Activated T-helper 1 cell treated with anti-CD3 and anti-CD28 coated beads, Interleukin-2, amount 50 U/mL, for 16 hours (primary cell): Measurements from ENCODE around the gene PDCD2L.
"Not testable (repeated sequence)": the region's sequence is repeated elsewhere in the genome, so short reads cannot be mapped to it uniquely, and the experiment has no call there.

Experiments used
- DNase-seq, 2 donors: peaks; one replicate each; pipeline ENCODE4 v3.0.0-alpha.2; 2020; ENCODE audit warnings: low read depth in 1 of 2, low spot score in 1 of 2

The PDCD2L gene

GRCh38 chr19:34411216-34411615 lies 7.0 kb downstream of the PDCD2L start:
- DNase-seq, result no peak

GRCh38 chr19:34416021-34416545 lies 11.9 kb downstream of the PDCD2L start:
- no peak for DNase-seq

DNA sequence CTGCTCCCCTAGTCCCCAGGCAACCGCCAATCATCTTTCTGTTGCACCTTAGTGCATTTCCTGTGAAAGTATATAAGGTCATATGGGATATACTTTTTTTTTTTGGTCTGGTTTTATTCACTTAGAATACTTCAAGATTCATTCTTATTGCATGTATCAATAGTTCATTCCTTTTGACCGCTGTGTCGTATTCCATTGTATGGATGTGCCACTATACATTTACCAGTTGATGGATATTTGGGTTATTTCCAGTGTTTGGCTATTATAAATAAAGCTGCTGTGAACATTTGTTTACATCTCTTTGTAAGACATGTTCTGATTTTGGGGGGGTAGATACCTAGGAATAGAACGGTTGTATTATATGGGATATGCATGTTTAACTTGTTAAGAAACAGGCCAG lies 14.1 kb downstream of the PDCD2L start:
- no peak for DNase-seq

GRCh38 chr19:34426096-34426661 lies 22.0 kb downstream of the PDCD2L start:
- DNase-seq, result no peak

- no peak for DNase-seq
These were observed 24.5 kb downstream of the PDCD2L start for GRCh38 chr19:34428549-34429285.

DNA sequence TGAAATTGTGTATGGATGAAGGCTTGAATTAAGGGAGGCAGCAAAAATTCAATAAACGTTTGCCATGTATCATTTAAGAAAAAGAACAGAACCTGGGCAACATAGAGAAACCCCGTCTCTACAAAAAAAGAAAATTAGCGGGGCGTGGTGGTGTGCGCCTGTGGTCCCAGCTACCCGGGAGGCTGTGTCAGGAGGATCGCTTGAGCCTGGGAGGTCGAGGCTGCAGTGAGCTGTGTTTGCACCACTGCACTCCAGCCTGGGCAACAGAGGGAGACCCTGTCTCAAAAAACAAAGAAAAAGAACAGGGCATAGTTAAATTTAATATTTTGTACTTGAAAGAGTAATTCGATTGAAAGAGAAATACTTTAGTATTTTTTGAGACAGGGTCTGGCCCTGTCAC lies 25.4 kb downstream of the PDCD2L start:
- no peak for DNase-seq

DNA sequence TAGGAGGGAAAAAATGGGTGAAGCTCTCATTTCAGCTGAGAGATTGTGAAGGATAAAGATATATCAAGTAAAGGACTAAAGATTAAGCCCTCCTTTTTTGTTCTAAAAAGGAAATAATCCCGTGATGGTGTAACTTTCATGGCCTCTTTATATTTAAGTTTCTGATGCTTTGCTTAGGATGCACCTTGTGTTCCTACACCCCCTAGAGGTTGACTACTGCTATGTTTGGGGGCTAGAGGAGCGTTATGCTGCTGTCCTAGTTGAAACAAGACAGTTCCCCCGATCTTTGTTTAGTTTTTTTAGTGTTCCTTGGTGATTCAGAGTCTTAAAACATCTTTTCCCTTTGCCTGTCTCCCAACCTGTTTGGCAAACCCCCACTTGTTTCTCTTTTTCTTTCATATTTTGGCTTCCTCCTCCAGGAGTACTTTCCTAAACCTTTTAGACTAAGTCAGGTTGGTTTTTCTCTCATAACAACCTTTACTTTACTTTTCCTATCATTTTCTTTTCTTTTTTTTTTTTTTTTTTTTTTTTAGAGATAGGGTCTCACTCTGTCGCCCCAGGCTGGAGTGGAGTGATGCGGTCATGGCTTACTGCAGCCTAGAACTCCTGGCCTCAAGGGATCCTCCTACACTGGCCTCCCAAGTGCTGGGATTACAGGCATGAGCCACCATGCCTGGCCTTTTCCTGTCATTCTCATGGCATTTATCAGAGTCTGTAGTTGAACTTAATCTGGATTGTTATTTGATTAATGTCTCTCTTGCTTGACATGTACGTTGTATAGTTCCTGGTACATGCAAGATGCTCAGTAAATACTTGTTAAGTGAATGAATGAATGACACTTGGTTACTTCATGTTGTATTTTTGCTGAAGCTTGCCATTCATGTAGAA lies 26.8 kb downstream of the PDCD2L start:
- peak in 1 of 2 donors; percentile 6 for DNase-seq

- no peak for DNase-seq
These were observed 27.6 kb downstream of the PDCD2L start for GRCh38 chr19:34431681-34432402.

- no peak for DNase-seq
These were observed 28.6 kb downstream of the PDCD2L start for GRCh38 chr19:34432797-34433196.

DNA sequence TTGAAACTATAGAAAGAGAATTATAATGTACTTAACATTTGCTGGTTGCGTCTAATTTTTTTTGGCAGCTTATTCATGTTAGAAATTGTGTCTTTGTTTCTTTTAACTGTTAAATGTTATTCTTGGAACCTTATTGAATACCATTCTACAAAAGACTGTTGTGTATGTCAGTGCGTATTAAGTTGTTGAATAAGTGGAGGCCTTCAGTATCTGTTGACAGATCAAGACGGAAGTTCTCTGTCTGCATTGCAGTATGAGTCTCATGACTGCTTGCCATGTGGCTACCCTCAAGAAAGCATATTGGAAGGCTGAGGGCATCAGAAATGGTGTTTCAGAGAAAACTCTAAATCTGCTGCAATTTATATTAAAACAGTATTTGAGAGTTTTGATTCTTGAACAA lies 32.5 kb downstream of the PDCD2L start:
- no peak for DNase-seq

DNA sequence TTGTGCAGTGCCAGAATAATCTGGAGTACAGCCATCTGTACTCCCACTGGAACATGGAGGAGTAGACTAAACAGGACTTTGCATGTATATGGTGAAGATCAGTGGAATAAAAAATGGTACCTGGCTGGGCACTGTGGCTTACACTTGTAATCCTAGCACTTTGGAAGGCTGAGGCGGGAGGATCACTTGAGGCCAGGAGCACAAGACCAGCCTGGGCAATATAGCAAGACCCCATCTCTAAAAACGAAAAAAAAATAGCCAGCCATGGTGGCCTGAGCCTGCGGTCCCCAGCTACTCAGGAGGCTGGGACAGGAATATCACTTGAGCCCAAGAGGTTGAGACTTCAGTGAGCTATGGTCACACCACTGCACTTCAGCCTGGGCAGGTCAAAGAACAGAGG lies 44.0 kb downstream of the PDCD2L start:
- no peak for DNase-seq

DNA sequence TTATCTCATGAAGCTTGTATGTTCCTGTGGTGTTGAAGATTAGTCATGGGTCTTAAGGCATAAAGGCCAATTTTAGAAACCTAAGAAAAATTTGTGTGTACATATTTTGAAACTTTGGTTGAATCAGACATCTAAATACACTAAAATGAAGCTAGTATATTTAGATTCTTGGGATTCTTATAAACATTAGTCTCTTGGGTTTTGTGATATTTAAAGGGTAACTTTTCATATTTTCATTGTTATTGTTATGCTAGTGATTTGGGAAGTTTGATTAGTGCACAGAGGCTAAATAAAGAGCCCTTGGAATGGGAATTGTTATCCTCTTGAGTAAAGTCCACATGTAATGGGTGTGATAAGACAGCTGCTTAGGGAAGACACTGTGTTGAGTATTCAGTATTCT lies 48.5 kb downstream of the PDCD2L start:
- DNase-seq, result no peak

- no peak for DNase-seq
These were observed 49.9 kb downstream of the PDCD2L start for GRCh38 chr19:34454091-34454490.

- DNase-seq, result no peak
These were observed 50.5 kb downstream of the PDCD2L start for GRCh38 chr19:34454685-34455084.

DNA sequence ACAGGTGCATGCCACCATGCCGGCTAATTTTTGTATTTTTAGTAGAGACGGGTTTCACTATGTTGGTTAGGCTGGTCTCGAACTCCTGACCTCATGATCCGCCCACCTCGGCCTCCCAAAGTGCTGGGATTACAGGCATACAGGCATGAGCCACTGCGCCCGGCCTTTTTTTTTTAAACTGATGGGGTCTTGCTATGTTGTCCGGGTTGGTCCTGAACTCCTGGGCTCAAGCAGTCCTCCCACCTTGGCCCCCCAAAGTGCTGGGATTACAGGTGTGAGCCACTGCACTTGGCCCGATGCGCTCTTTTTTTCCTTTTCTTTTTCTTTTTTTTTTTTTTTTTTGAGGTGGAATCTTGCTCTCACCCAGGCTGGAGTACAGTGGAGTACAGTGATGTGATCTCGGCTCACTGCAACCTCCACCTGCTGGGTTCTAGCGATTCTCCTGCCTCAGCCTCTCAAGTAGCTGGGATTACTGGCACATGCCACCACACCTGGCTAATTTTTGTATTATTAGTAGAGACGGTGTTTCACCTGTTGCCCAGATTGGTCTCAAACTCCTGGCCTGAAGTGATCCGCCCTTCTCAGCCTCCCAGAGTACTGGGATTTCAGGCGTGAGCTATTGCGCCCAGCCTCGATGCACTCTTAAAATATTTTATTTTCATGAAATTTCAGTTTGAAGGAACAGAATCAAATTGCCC lies 51.7 kb downstream of the PDCD2L start:
- DNase-seq, result not testable (repeated sequence)

- DNase-seq, result no peak
These were observed 53.2 kb downstream of the PDCD2L start for GRCh38 chr19:34457446-34457845.

- no peak for DNase-seq
These were observed 54.5 kb downstream of the PDCD2L start for GRCh38 chr19:34458677-34459076.

DNA sequence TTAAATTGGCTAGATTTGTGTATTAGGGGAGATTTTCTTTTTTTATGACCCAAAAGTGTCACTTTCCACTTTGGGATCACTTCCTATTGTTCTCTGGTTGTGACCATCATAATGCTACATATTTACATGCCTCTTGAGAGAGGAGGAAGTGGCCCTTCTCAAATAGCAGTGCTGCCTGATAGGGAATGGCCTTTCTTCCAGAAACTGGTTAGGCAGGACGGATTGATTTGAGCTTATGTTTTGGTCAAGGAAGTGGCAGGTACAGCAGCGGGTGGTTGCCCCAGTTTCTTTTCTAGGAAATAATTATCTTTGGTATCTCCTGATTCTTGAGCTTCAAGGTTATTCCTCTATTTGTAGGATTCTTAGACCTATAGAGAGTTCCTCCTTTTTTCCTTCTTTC lies 55.4 kb downstream of the PDCD2L start:
- DNase-seq, result no peak

DNA sequence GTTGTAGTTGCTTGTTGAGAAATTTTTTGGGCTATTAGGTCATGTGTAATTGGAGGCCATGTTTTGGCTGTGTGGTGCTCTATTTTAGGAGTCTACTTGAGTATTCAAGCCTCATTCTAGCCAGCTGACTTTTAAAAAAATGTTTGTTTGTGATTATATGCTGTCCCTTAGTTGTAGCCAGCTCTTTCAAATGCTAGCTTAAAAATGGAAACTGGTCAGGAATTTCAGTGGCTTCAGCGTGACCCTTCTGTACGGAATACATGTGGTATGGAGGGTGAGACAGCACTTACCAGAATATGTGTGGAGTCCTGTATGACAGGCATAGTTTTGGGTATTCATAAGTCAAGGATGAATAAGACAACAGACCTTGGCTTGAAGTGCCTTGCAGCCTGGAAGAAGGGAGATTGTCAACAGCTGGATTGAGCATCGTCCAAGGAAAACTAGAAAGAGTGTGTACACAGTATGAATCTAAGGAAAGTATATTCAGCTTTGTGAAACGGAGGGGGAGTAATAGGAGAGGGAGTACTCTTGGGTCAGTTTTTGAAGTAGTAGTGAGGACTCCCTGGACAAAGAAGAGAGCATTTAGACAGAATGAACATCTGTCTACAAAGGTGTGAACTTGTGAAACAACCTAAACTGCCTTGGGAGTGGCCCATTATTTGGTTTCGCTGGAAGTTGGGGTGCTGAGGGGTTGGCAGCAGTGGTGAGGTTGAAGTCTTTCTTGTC lies 57.3 kb downstream of the PDCD2L start:
- DNase-seq, result no peak

DNA sequence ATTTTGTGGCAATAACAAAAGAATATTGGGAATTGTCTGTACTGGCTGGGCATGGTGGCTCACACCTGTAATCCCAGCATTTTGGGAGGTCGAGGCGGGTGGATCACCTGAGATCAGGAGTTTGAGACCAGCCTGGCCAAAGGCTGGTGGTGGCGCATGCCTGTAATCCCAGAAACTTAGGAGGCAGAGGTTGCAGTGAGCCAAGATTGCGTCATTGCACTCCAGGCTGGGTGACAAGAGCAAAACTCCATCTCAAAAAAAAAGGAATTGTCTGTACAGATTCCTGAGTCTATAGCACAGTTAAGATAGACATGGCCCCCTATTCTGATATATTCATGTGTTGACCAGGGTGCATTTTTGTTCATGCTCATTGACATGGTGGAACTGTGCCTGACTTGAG lies 60.6 kb downstream of the PDCD2L start:
- not testable (repeated sequence) for DNase-seq
